SJSA1 (cell line): Measurements from ENCODE around the gene NOL6. TPM values are rescaled to one million over a fixed set of nuclear protein-coding genes. Genes with fewer than 3 reads are reported as not detected.
"Not testable (repeated sequence)": the region's sequence is repeated elsewhere in the genome, so short reads cannot be mapped to it uniquely, and the experiment has no call there.

Source experiments
- DNase-seq, 2 experiments: peaks; one replicate each; pipeline ENCODE4 v3.0.0-alpha.2; 2015 to 2020; ENCODE audit warnings: low spot score in 2 of 2, low read depth in 1 of 2
- H3K27ac ChIP-seq: fragments of 250-450 bp; sonication (Bioruptor Pico); 2 replicates; pipeline ENCODE4 v1.5.1; 2020; ENCODE audit warnings: mild to moderate bottlenecking, moderate library complexity
- H3K27me3 ChIP-seq: fragments of 250-450 bp; sonication (Bioruptor Pico); replicated peaks from 2 replicates; pipeline ENCODE4 v1.5.1; 2020; ENCODE audit warnings: mild to moderate bottlenecking, moderate library complexity
- H3K36me3 ChIP-seq: fragments of 250-450 bp; sonication (Bioruptor Pico); 2 replicates; pipeline ENCODE4 v1.5.1; 2020; ENCODE audit warnings: mild to moderate bottlenecking
- H3K4me1 ChIP-seq: fragments of 250-450 bp; sonication (Bioruptor Pico); replicated peaks from 2 replicates; pipeline ENCODE4 v1.6.1; 2021; ENCODE audit warnings: mild to moderate bottlenecking
- H3K4me3 ChIP-seq: fragments of 250-450 bp; sonication (Bioruptor Pico); 2 replicates; pipeline ENCODE4 v1.5.1; 2020; ENCODE audit warnings: mild to moderate bottlenecking
- H3K9me3 ChIP-seq: fragments of 250-450 bp; sonication (Bioruptor Pico); replicated peaks from 2 replicates; pipeline ENCODE4 v1.5.1; 2020; ENCODE audit warnings: mild to moderate bottlenecking
- total RNA-seq: library from RNA; depleted of rRNA; stranded (reverse); fragments of >200 nt; shearing (Covaris generic); gene quantifications from 2 replicates; pipeline ENCODE4 v1.2.3, GENCODE V29; 2014; rRNA removed

Gene NOL6
- 11.9 and 14.5 TPM in 2 replicates for total RNA-seq

- peak; percentile 92 to 94 for DNase-seq
- Histone ChIP-seq H3K9me3 (no peaks in the 10 kb centered on the region), H3K4me3 (peak within 1 kb of the TSS; percentile 79), H3K36me3 (peaks cover 31% of the 10 kb centered on the region), H3K27me3 (no peaks in the 10 kb centered on the region), H3K4me1 (peaks cover 16% of the 10 kb centered on the region), H3K27ac (peak within 1 kb of the TSS; percentile 62; the same call in 1 of the 2 replicates)
Observed at GRCh38 chr9:33473643-33474352, at the start of gene NOL6. TSS of gene NOL6 (minus strand) at chr9:33473924. CDS start at chr9:33473842, 82 bp downstream.

- not testable (repeated sequence) for H3K9me3 ChIP-seq, H3K27me3 ChIP-seq, H3K4me1 ChIP-seq, H3K4me3 ChIP-seq, DNase-seq, H3K27ac ChIP-seq, H3K36me3 ChIP-seq
Observed at GRCh38 chr9:33521861-33522260, 48.1 kb upstream of the NOL6 start.

GRCh38 chr9:33517934-33518577 lies 44.3 kb upstream of the NOL6 start:
- not testable (repeated sequence) for H3K4me3 ChIP-seq, H3K27me3 ChIP-seq, DNase-seq, H3K36me3 ChIP-seq, H3K4me1 ChIP-seq, H3K9me3 ChIP-seq, H3K27ac ChIP-seq

GRCh38 chr9:33517373-33517772 lies 43.6 kb upstream of the NOL6 start:
- Histone ChIP-seq H3K4me3 (no peak overlapping the region), H3K27ac (no peak overlapping the region), H3K9me3 (no peaks in the 10 kb centered on the region), H3K36me3 (no peaks in the 10 kb centered on the region), H3K4me1 (no peaks in the 10 kb centered on the region), H3K27me3 (no peaks in the 10 kb centered on the region)
- DNase-seq: no peak

- H3K27me3 ChIP-seq, H3K36me3 ChIP-seq, H3K9me3 ChIP-seq, DNase-seq, H3K4me1 ChIP-seq, H3K27ac ChIP-seq, H3K4me3 ChIP-seq: not testable (repeated sequence)
Observed at GRCh38 chr9:33516397-33516796, 42.7 kb upstream of the NOL6 start.

- H3K27ac ChIP-seq, H3K4me3 ChIP-seq: not testable (repeated sequence)
Observed at GRCh38 chr9:33515342-33515995, 41.7 kb upstream of the NOL6 start.

GRCh38 chr9:33512535-33512934 lies 38.8 kb upstream of the NOL6 start:
- H3K27ac ChIP-seq, DNase-seq: not testable (repeated sequence)

More at GRCh38 chr9:33515342-33515995, 41.7 kb upstream of the NOL6 start:
- H3K27me3 ChIP-seq, H3K9me3 ChIP-seq, H3K4me1 ChIP-seq, DNase-seq, H3K36me3 ChIP-seq: not testable (repeated sequence)

GRCh38 chr9:33511184-33511517 lies 37.4 kb upstream of the NOL6 start:
- Histone ChIP-seq H3K27ac (peak overlapping the region; percentile 96), H3K4me3 (peak overlapping the region; percentile 44)
- DNase-seq, H3K36me3 ChIP-seq, H3K27me3 ChIP-seq, H3K4me1 ChIP-seq, H3K9me3 ChIP-seq: not testable (repeated sequence)

More at GRCh38 chr9:33512535-33512934, 38.8 kb upstream of the NOL6 start:
- H3K4me3 ChIP-seq, H3K4me1 ChIP-seq, H3K9me3 ChIP-seq, H3K27me3 ChIP-seq, H3K36me3 ChIP-seq: not testable (repeated sequence)

GRCh38 chr9:33510262-33511183 lies 36.8 kb upstream of the NOL6 start:
- H3K36me3 ChIP-seq: no peaks in the 10 kb centered on the region
- peak; percentile 65 to 79 for DNase-seq

GRCh38 chr9:33506626-33507370 lies 33.1 kb upstream of the NOL6 start:
- peak; percentile 76 to 83 for DNase-seq
- peaks cover 5% of the 10 kb centered on the region; the same call in 1 of the 2 replicates for H3K4me1 ChIP-seq
- H3K4me3 ChIP-seq: no peak overlapping the region

More at GRCh38 chr9:33510262-33511183, 36.8 kb upstream of the NOL6 start:
- Histone ChIP-seq H3K27ac (peak overlapping the region; percentile 96), H3K4me3 (peak overlapping the region; percentile 44), H3K9me3 (no peaks in the 10 kb centered on the region), H3K27me3 (no peaks in the 10 kb centered on the region), H3K4me1 (peaks cover 5% of the 10 kb centered on the region; the same call in 1 of the 2 replicates)

GRCh38 chr9:33498387-33498786 lies 24.7 kb upstream of the NOL6 start:
- DNase-seq: no peak
- H3K36me3 ChIP-seq: no peaks in the 10 kb centered on the region
- no peaks in the 10 kb centered on the region for H3K9me3 ChIP-seq
- no peak overlapping the region for H3K27ac ChIP-seq
- no peak overlapping the region for H3K4me3 ChIP-seq
- H3K27me3 ChIP-seq: no peaks in the 10 kb centered on the region
- no peaks in the 10 kb centered on the region for H3K4me1 ChIP-seq

More at GRCh38 chr9:33506626-33507370, 33.1 kb upstream of the NOL6 start:
- Histone ChIP-seq H3K9me3 (no peaks in the 10 kb centered on the region), H3K27me3 (no peaks in the 10 kb centered on the region), H3K36me3 (no peaks in the 10 kb centered on the region), H3K27ac (peak overlapping the region; percentile 85)

GRCh38 chr9:33493819-33494218 lies 20.1 kb upstream of the NOL6 start:
- H3K27me3 ChIP-seq, H3K4me3 ChIP-seq, H3K9me3 ChIP-seq, DNase-seq, H3K27ac ChIP-seq, H3K4me1 ChIP-seq, H3K36me3 ChIP-seq: not testable (repeated sequence)

GRCh38 chr9:33489066-33489465 lies 15.3 kb upstream of the NOL6 start:
- Histone ChIP-seq H3K27ac (no peak overlapping the region), H3K4me1 (no peaks in the 10 kb centered on the region)
- DNase-seq: no peak

More at GRCh38 chr9:33489066-33489465, 15.3 kb upstream of the NOL6 start:
- no peaks in the 10 kb centered on the region for H3K9me3 ChIP-seq
- H3K4me3 ChIP-seq: no peak overlapping the region
- H3K36me3 ChIP-seq: no peaks in the 10 kb centered on the region
- no peaks in the 10 kb centered on the region for H3K27me3 ChIP-seq
